NK-92 (cell line): ENCODE data around the gene RAB10.
"Not testable (repeated sequence)": the region's sequence is repeated elsewhere in the genome, so short reads cannot be mapped to it uniquely, and the experiment has no call there.

Source experiments
- DNase-seq: peaks from one replicate; lab custom pipeline; 2025; ENCODE audit not compliant: unreplicated experiment; lab: John Stamatoyannopoulos, UW

Gene RAB10

DNA sequence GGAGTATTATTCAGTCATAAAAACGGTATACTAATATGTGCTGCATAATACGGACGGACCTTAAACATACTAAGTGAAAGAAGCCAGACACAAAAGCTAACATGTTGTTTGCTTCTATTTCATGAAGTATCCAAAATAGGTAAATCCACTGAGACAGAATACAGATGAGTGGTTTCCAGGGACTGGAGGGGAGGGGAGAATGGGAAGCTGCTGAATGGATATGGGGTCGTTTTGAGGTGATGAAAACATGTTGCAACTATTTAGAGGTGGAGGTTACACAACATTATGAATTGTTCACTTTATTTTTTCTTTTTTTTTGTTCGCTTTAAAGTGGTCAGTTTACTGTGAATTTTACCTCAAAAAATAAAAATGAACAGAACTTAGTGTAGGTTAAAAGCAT is 52.9 kb downstream of the RAB10 start:
- no peak for DNase-seq

- no peak for DNase-seq
These were observed 54.3 kb downstream of the RAB10 start for GRCh38 chr2:26088038-26088643.

DNA sequence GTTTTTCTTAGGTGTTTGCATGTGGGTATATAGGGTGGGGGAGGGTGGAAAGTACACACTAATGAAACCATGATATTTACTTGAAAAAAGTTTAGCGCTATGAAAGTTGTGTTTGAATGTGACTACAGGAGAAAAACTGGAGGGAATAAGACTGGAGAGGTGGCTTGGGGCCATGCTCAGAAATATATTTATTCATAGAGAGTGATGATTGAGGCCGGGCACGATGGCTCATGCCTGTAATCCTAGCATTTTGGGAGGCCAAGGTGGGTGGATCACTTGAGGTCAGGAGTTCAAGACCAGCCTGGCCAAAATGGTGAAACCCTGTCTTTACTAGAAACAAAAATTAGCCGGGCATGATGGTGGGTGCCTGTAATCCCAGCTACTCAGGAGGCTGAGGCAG is 55.0 kb downstream of the RAB10 start:
- DNase-seq: not testable (repeated sequence)

DNA sequence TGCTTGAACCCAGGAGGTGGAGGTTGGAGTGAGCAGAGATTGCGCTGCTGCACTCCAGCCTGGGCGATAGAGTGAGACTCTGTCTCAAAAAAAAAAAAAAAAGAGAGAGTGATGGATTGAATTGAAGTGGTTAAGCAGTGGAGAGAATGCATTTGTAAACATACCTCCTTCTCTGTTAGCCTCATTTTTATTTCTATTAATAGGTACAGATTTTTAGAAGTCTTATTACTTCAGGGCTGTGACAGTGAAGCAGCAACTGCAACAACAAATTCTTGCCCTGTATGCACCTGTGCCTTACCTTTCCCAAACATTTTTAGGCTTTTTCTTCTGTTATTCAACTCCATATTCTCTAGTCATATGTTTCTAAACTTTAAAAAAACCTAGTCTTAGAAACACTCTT is 55.5 kb downstream of the RAB10 start:
- no peak for DNase-seq

GRCh38 chr2:26095758-26096157 is 61.9 kb downstream of the RAB10 start:
- no peak for DNase-seq

DNA sequence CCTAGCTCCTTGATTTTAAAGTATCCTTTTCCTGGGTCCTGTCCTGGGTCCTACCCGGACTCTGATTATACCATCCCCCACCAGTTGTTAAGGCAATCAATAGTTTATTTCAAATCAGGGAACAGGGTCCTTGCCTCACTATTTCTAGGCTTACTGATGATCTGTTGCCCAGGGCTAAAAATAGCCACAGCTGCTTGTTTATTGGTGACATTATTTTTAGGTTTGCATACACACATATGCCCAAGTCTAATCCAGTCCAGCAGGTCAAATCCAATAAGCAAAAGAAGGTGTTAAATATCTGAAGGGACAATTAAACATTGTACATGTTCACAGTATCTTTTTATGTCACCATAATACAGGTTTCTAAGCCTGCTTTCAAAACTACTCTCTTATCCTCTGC is 66.0 kb downstream of the RAB10 start:
- no peak for DNase-seq

- no peak for DNase-seq
These were observed 66.5 kb downstream of the RAB10 start for GRCh38 chr2:26100384-26100783.

DNA sequence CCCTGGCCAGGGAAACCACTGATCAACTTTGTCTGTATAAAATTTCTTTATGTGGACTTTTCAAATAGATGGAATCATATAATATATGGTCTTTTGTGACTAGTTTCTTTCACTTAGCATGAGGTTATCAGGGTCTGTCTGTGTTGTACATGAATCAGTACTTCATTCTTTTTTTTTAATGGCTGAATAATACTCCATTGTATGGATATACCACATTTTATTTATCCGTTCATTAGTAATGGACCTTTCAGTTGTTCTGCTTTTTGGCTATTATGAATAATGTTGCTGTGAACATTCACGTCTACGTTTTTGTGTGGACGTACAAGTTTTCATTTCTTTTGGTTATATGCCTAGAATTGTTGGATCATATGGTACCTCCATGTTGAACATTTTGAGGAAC is 69.9 kb downstream of the RAB10 start:
- DNase-seq: no peak

DNA sequence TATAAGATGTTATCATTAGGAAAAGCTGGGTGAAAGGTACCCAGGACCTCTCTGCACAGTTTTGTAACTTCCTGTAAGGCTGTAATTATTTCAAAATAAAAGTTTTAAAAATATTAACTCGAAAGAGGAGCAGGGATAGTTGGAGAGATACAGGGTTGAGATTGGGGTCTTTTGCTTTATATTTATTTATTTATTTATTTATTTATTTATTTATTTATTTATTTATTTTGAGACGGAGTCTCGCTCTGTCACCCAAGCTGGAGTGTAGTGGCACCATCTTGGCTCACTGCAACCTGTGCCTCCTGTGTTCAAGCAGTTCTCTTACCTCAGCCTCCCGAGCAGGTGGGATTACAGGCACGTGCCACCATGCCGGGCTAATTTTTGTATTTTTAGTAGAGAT is 74.8 kb downstream of the RAB10 start:
- DNase-seq: not testable (repeated sequence)

- no peak for DNase-seq
These were observed 78.3 kb downstream of the RAB10 start for GRCh38 chr2:26112201-26112600.

- DNase-seq: no peak
These were observed 80.3 kb downstream of the RAB10 start for GRCh38 chr2:26114151-26114550.

DNA sequence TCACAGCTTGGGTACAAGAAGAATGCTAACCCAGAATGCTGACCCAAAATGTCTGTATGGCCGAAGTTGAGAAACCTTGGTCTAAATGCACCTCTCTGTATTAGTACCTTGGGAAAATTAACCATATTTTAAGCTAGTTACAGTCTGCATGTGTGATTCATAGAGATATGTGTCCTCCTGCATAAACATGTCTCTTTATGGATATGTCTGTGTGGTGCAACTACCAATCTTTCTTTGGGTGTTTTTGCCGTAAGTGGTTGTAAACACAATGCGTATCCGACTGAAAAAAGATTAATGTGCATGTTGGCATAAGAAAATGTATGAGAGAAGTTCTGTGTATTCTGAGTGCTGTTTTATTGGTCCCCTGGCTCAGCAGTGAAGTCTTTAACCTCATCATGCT is 84.8 kb downstream of the RAB10 start:
- no peak for DNase-seq

GRCh38 chr2:26119521-26119920 is 85.6 kb downstream of the RAB10 start:
- DNase-seq: no peak

GRCh38 chr2:26122630-26123029 is 88.7 kb downstream of the RAB10 start:
- DNase-seq: no peak

GRCh38 chr2:26123426-26123825 is 89.5 kb downstream of the RAB10 start:
- no peak for DNase-seq

GRCh38 chr2:26126074-26126473 is 92.2 kb downstream of the RAB10 start:
- no peak for DNase-seq

GRCh38 chr2:26128176-26128575 is 94.3 kb downstream of the RAB10 start:
- DNase-seq: no peak

GRCh38 chr2:26130763-26131162 is 96.9 kb downstream of the RAB10 start:
- DNase-seq: no peak

- no peak for DNase-seq
These were observed 102.6 kb downstream of the RAB10 start for GRCh38 chr2:26136451-26136850.

GRCh38 chr2:26139269-26140183 is 105.6 kb downstream of the RAB10 start:
- no peak for DNase-seq

DNA sequence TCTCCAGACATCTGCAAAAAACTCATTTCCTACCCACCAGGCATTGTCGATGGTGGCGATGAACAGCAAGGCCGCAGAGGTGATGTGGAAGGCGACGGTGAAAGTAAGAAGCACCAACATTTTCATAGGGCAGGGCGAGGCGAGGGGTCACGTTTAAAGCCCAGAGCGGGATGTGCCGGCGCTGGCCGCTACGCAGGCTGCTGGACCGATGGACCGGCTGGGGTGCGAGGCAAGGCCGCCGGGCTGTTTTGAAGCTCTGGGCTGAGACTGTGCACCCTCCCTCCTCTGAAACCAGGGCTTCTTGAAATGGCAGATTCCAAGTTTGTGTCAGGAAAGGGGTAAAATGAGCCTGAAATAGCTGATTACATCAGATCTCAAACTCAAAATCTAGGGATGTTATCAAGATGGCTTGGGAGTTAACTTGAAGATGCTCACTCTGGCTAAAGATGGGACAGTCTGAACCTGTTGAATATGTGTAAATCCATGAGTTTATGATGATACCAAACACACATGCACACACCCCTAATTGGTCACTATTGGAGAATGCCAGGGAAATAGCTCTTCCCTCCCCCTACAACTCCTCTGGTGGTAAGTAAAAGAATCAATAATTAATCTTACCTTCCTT is 107.4 kb downstream of the RAB10 start:
- DNase-seq: no peak

- DNase-seq: no peak
These were observed 110.1 kb downstream of the RAB10 start for GRCh38 chr2:26144031-26144430.
